Measurements from ENCODE around the gene MST1R.

- TF ChIP-seq CTCF (IDR thresholded peaks at IDR 0.05) = peak in 4 of 6 experiments; percentile 4 to 51 (median 44)
- TF ChIP-seq POLR2A (IDR thresholded peaks at IDR 0.05) = peak; percentile 97
Observed at GRCh38 chr3:49903451-49904424, at the start of gene MST1R.
